Fibroblast of villous mesenchyme (primary cell): ENCODE data around the gene BORCS6. TPM values are rescaled to one million over a fixed set of nuclear protein-coding genes. Genes with fewer than 3 reads are reported as not detected.
A peak's percentile ranks its signal among the peaks of the same experiment; 100 is the strongest.

Experiments used
- DNase-seq: peaks from one replicate; pipeline ENCODE4 v3.0.0-alpha.2; 2010; ENCODE audit warnings: low read depth
- H3K4me3 ChIP-seq: 2 replicates; pipeline ENCODE4 v1.5.1; 2011; ENCODE audit warnings: low read depth, mild to moderate bottlenecking, low read length
- total RNA-seq: library from RNA; depleted of rRNA; stranded (reverse); fragments of >200 nt; gene quantifications from 2 replicates; pipeline ENCODE4 v1.2.3, GENCODE V29; 2012
- TF ChIP-seq, protein P1 (sequence below): IDR thresholded peaks from 2 replicates; pipeline ENCODE4 v1.5.1; 2012; ENCODE audit warnings: low read depth, mild to moderate bottlenecking, low read length; ENCODE audit not compliant: insufficient read depth

Gene BORCS6
- total RNA-seq, 1 donor, result 6.0 TPM

DNA sequence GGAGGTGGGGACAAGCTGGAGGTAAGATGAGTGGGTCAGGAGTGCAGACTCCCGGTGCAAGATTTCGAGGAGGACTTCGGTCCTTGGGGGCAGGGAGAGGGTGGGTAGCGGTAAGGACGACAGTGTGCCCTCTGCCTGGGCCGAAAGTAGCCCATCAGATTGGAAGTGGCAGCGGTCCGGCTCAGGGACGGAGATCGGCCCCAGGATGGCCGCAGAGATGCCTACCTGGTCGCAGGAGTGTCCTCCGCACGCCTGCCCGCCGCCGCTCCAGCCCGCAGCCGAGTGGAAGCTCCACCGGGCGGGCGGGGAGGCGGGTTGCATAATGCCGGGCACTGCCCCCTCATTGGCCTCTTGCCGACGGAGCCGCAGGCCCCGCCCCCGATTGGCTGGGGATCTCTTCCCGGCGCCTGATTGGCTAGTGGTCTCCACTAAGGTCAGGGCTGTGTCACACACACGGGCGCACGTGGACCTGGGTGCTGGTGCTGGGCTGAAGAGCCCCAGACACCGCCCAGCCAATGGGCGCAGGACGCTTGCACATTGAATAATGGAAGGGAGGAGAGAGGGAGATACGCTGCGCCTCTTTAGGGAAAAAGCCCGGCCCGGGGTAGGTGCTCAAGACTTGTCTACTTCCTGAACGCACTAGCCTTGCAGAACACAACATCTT, 37.7 kb downstream of the BORCS6 start, which contains the start of gene PER1:
Gene PER1, minus strand, starts transcription at position 293 of the 664 bp plus-strand sequence. CDS start 1,698 bp downstream, outside the sequence.
- peak; percentile 99 for DNase-seq
- TF ChIP-seq, protein P1, sequence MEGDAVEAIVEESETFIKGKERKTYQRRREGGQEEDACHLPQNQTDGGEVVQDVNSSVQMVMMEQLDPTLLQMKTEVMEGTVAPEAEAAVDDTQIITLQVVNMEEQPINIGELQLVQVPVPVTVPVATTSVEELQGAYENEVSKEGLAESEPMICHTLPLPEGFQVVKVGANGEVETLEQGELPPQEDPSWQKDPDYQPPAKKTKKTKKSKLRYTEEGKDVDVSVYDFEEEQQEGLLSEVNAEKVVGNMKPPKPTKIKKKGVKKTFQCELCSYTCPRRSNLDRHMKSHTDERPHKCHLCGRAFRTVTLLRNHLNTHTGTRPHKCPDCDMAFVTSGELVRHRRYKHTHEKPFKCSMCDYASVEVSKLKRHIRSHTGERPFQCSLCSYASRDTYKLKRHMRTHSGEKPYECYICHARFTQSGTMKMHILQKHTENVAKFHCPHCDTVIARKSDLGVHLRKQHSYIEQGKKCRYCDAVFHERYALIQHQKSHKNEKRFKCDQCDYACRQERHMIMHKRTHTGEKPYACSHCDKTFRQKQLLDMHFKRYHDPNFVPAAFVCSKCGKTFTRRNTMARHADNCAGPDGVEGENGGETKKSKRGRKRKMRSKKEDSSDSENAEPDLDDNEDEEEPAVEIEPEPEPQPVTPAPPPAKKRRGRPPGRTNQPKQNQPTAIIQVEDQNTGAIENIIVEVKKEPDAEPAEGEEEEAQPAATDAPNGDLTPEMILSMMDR, result no peak
- H3K4me3 ChIP-seq, result peak within 1 kb of the TSS; percentile 87

DNA sequence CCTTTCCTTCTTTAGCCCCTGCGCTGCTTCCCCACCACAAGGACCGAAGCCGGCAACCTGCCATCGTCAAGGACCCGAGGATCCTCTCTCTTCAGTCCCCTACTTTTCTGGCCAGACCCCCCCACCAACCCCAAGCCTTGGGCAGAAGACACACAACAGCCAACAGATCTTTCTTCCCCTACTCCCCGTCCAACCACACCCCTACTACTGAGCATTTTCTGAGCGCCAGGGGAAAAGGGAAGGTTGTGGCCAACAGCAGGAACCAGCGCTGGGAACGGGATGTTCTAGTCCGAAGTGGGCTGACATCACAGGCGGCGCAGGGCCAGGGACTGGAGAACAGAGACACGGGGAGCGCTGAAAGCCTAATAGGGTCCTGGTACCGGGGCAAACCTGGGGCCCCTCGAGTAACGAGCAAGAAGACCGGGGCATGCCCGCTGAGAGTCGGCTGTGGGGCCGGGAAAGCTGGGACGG, 38.3 kb downstream of the BORCS6 start:
- DNase-seq, result peak; percentile 81
- TF ChIP-seq, protein P1, result no peak
- H3K4me3 ChIP-seq, result peak overlapping the region; percentile 87

DNA sequence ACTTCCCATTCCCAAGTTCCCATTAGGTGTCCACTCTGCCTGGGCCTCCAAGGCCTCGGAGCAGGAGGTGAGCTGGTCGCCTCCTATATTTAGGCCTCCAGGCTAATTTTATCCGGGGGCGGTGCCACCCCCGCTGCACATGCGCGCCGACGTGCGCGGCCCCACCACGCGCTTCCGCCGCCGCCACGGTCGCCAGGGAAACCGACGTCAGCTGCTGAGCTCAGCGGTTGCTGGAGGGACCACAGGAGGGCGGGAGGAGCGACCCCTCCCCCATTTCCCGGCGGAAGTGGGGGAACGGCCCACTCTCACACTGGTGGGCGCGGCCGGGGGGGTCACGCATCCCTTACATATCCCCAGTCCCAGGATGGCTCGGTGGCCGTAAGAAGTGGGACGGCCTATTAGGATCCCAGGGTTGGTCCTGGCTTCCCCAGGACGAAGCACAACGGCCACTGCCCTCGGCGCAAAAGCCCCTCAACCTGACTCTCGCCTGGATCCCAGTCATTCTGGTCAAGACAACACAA, 38.8 kb downstream of the BORCS6 start:
- H3K4me3 ChIP-seq, result peak overlapping the region; percentile 87
- TF ChIP-seq, protein P1, result no peak
- DNase-seq, result peak; percentile 94

DNA sequence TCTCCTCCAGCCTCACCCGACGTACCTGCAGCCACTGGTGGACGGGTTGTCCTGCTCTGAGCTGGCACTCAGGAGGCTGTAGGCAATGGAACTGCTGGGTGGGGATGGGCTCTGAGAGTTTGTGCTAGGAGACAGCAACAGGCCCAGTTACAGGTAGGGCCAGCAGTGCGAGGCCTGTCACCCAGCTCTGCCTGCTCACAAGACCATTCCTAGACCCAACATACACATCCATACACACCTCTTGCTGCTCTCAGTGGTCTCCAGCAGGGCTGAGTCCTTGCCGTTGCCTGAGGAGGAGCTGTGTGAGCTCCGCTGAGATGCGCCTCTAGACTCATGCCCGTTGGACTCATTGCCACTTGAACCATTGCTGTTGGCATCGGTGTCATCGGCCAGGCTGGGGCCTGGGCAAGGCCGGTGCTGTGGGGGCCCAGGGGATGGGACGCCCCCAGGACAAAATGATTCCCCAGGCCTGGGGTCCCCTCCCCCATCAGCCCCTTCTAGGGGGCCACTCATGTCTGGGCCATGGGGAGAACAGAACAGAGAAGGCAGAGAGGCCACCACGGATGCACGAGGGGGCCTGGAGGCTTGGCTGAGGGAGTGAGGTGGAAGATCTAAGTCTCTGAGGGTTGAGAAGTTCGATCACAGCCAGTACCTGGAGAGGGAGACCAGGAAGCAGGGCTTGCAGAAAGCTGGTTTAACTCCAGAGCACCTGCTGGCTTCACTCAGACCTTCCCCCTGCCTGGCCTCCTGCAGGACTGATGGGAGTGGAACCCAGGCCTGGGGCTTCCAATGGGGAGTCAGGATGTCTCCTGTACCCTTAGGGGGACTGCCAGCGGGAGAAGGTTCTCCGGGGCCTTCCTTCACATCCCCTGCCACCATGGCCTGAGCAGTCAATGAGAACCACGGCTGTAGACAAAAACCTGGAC, 39.5 kb downstream of the BORCS6 start:
- H3K4me3 ChIP-seq, result peak overlapping the region; percentile 87
- no peak for DNase-seq
- TF ChIP-seq, protein P1, result no peak

DNA sequence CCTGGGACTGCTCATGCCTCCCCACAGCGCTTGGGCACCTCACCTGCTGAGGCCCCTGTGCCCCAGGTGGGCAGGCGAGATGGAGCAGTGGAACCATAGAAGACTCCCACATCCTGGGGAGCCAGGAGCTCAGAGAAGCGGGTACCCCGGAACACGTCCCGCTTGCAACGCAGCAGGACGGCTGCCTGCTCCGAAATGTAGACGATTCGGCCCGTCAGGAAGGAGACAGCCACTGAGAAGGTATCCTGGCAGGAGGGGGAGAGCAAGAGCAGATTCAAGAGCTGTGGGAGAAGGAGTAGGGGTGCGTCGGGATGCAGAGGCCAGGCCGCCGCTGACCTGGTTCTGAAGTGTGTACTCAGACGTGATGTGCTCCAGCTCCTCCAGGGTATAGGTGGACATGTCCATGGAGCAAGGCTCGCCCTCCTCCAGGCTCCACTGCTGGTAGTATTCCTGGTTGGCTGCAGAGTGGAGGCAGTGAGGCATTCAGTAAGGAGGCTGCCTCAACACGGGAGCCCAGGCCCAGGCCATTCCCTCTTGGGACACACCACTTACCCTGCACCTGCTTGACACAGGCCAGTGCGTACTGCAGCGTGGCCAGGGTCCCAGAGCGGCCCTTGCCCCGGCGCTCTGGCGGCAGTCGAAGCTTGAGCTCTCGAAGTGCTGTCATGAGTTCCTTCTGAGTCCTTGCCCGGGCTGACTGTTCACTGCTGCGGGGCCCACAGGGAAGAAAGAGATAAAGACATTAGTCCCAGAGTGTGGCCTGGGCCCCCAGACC, 40.4 kb downstream of the BORCS6 start:
- DNase-seq, result no peak
- H3K4me3 ChIP-seq, result no peak overlapping the region
- TF ChIP-seq, protein P1, result no peak

DNA sequence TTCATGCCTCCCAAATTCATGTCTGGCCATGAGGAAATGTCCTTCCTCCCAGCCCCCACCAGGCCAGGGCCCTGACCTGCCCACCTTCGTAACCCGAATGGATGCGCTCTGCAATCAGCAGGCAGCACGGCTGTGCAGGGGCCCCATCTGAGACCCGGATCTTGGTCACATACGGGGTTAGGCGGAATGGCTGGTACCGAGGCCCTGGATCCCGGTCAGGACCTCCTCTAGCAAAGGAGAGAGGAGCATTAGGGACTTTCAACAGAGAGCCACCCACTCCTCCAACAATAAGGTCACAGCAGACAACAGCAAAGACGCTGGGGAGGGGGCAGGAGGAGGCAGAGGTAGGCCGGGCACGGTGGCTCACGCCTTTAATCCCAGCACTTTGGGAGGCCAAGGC, 41.4 kb downstream of the BORCS6 start:
- H3K4me3 ChIP-seq, result no peak overlapping the region
- DNase-seq, result no peak
- TF ChIP-seq, protein P1, result no peak
